Measurements from ENCODE around the gene NFATC2. TPM values are rescaled to one million over a fixed set of nuclear protein-coding genes. Genes with fewer than 3 reads are reported as not detected.

The NFATC2 gene
- total and polyA plus RNA-seq, 2 of the 8 experiments (the other 6 are each of a cell fraction or from before 2014, with no cell fraction given), result 0.27 to 0.91 TPM

DNA sequence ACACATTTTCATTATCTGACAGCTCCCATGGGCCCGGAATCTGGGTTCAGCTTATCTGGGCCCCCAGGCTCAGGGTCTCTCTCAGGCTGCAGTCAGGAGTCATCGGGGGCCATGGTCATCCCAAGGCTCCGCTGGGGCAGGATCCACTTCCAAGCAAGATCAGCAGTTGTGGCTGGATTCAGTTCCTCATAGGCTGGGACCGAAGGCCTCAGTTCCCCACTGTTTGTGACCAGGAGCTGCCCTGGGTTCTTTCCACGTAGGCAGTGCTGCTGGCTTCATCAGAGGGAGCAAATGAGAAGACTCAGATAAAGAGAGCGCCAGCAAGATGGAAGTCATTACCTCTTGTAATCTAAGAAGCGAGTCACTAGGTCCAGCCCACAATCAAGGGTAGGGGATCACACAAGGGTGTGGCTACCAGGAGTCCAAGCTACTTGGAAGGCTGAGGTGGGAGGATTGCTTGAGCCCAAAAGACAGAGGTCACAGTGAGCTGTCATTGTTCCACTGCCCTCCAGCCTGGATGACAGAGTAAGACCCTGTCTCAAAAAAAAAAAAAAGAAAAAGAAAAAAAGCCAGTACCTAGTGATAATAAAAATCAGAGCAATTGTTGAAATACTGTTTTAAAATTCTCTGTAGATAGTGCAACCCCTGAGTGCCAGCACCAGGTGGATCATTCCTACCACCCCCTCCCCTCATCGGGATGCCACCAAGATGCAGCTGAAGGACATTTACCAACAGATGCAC lies 162.7 kb downstream of the NFATC2 start:
- no peak overlapping the region for H2AFZ ChIP-seq (ENCODE audit: low read length)
- H3K4me1 ChIP-seq (replicated peaks in 1 of 4; ENCODE audit: control insufficient read depth in 3 of 4, insufficient read depth in 4 of 4, low read length in 3 of 4), result no peaks in the 10 kb centered on the region
- no peaks in the 10 kb centered on the region for H3K9me3 ChIP-seq (ENCODE audit: insufficient read depth in 2 of 2, low read depth in 1 of 2, low read length in 1 of 2)
- DNase-seq (ENCODE audit: low read depth in 1 of 2, low spot score in 2 of 2) (no peak), FAIRE-seq (no peak)
- H4K5ac ChIP-seq (ENCODE audit: insufficient read length, low read depth, low read length), result no peak overlapping the region
- POLR2A ChIA-PET (ENCODE audit: partially characterized antibody), result no interaction called here
- no peak overlapping the region for H4K8ac ChIP-seq (ENCODE audit: extremely low read depth, insufficient read depth, low read length)
- H3K23ac ChIP-seq (ENCODE audit: insufficient read length), result no peak overlapping the region
- H2BK120ac ChIP-seq (replicated peaks; ENCODE audit: low read depth, low read length), result no peak overlapping the region
- H2BK15ac ChIP-seq (ENCODE audit: low read length), result no peak overlapping the region
- H4K91ac ChIP-seq (replicated peaks; ENCODE audit: insufficient read length, low read length), result no peak overlapping the region
- no peak overlapping the region for H2BK12ac ChIP-seq (ENCODE audit: low read depth, low read length)
- H2BK20ac ChIP-seq (ENCODE audit: low read length), result no peak overlapping the region
- H2AK5ac ChIP-seq (ENCODE audit: low read depth, low read length), result no peak overlapping the region
- H2BK5ac ChIP-seq (ENCODE audit: low read depth, low read length), result no peak overlapping the region
- H3K79me1 ChIP-seq (ENCODE audit: low read depth, low read length), result no peaks in the 10 kb centered on the region
- no peak overlapping the region for H3K14ac ChIP-seq (ENCODE audit: insufficient read length)
- H3K36me3 ChIP-seq (ENCODE audit: control insufficient read depth in 2 of 4, insufficient read depth in 4 of 4, low read length in 3 of 4), result no peaks in the 10 kb centered on the region
- H3K4me2 ChIP-seq (ENCODE audit: insufficient read depth in 1 of 2, low read depth in 2 of 2, low read length in 2 of 2), result no peak overlapping the region
- 88% methylated on average over 8 of the region's 8 CpGs; no CpG with 5 or more reads in 1 of the 2 experiments for WGBS, 2 experiments (ENCODE audit: extremely low coverage in 1 of 2, insufficient coverage in 1 of 2, insufficient read length in 1 of 2, insufficient replicate concordance in 2 of 2, low coverage in 1 of 2, low lambda C conversion rate in 2 of 2, missing lambda C conversion rate in 1 of 2)
- H4K20me1 ChIP-seq (replicated peaks in 1 of 2; ENCODE audit: control insufficient read depth in 1 of 2, insufficient read depth in 2 of 2, low read length in 2 of 2), result no peaks in the 10 kb centered on the region
- H3K56ac ChIP-seq (replicated peaks; ENCODE audit: insufficient read length, low read depth, low read length), result no peak overlapping the region
- H3K79me2 ChIP-seq (ENCODE audit: control insufficient read depth in 1 of 2, insufficient read depth in 2 of 2, low read length in 2 of 2), result no peaks in the 10 kb centered on the region
- no peaks in the 10 kb centered on the region for H3K27me3 ChIP-seq (replicated peaks in 1 of 4; ENCODE audit: control insufficient read depth in 3 of 4, extremely low read depth in 1 of 4, insufficient read depth in 3 of 4, low read length in 3 of 4)
- H3K4me3 ChIP-seq (ENCODE audit: extremely low read depth in 1 of 4, insufficient read depth in 2 of 4, low read depth in 3 of 4, low read length in 4 of 4), result no peak overlapping the region
- H3K18ac ChIP-seq (ENCODE audit: extremely low read depth, low read length), result no peak overlapping the region
- H3K27ac ChIP-seq (ENCODE audit: low read depth, low read length), result no peak overlapping the region
- H3K23me2 ChIP-seq (ENCODE audit: low read depth, low read length), result no peaks in the 10 kb centered on the region
- H3K9ac ChIP-seq (replicated peaks in 1 of 4; ENCODE audit: extremely low read depth in 1 of 4, low read depth in 3 of 4, low read length in 3 of 4), result no peak overlapping the region
- CTCF ChIA-PET (ENCODE audit: partially characterized antibody), result interaction anchor here (0.9 to 3.8 kb wide), 19 partner anchors 10 to 392 kb away, joined by 3 to 18 read pairs (median 5); partner anchors contain the start of gene NFATC2
- H3K4ac ChIP-seq (replicated peaks; ENCODE audit: insufficient read length, low read depth, low read length), result no peak overlapping the region
- TF ChIP-seq CREB1 (IDR thresholded peaks at IDR 0.05) (no peak), SP2 (IDR thresholded peaks at IDR 0.05; ENCODE audit: low read length) (no peak), TEAD4 (IDR thresholded peaks at IDR 0.05; ENCODE audit: low read depth, low read length) (no peak), SAP30 (IDR thresholded peaks at IDR 0.05; ENCODE audit: insufficient read depth, insufficient replicate concordance, low read length) (no peak)
